WTC11 (cell line): ENCODE measurements around the gene ASPHD2. TPM values are rescaled to one million over a fixed set of nuclear protein-coding genes. Genes with fewer than 3 reads are reported as not detected.

Experiments used
- ATAC-seq: fragments of 200-7000 bp; cut with Tn5 transposase; 2 replicates; pipeline ENCODE4 v1.10.0; 2021; ENCODE audit warnings: mild to moderate bottlenecking, moderate library complexity
- CTCF ChIA-PET: fragments of 300-600 bp; sonication (Branson Sonifier 250); formaldehyde crosslinking; loops from one replicate; lab custom pipeline; 2021; ENCODE audit warnings: antibody characterized with exemption; lab: Charles Lee
- POLR2A ChIA-PET: fragments of 350-600 bp; sonication (Branson Sonifier 250); formaldehyde crosslinking; loops from one replicate; lab custom pipeline; 2021; ENCODE audit warnings: antibody characterized with exemption; lab: Charles Lee
- DNase-seq: peaks from one replicate; pipeline ENCODE4 v3.0.0; 2021; ENCODE audit warnings: low spot score
- H3K27ac Mint-ChIP-seq: 2 replicates; pipeline ENCODE4 v1.8.0; 2021; ENCODE audit warnings: mixed read lengths
- H3K27me3 Mint-ChIP-seq: 2 replicates; pipeline ENCODE4 v1.8.0; 2021; ENCODE audit warnings: low read depth, mild to moderate bottlenecking, moderate library complexity, mixed read lengths
- H3K36me3 Mint-ChIP-seq: 2 replicates; pipeline ENCODE4 v1.8.0; 2021; ENCODE audit warnings: mixed read lengths
- H3K4me1 Mint-ChIP-seq: 2 replicates; pipeline ENCODE4 v1.8.0; 2022; ENCODE audit warnings: mixed read lengths
- H3K4me3 Mint-ChIP-seq: 2 replicates; pipeline ENCODE4 v1.8.0; 2021; ENCODE audit warnings: mild to moderate bottlenecking, moderate library complexity, mixed read lengths
- H3K9me3 Mint-ChIP-seq: 2 replicates; pipeline ENCODE4 v1.8.0; 2021; ENCODE audit warnings: mixed read lengths
- ATF3 ChIP-seq: sonication (generic); formaldehyde crosslinking; conservative IDR thresholded peaks from 2 replicates; pipeline ENCODE4 v1.8.1; 2022; ENCODE audit warnings: mild to moderate bottlenecking, missing genetic modification reagents
- ATF6 ChIP-seq: sonication (generic); formaldehyde crosslinking; IDR thresholded peaks from 2 replicates; pipeline ENCODE4 v1.8.1; 2023; ENCODE audit warnings: mild to moderate bottlenecking, missing genetic modification reagents
- CBFB ChIP-seq: sonication (generic); formaldehyde crosslinking; IDR thresholded peaks from 2 replicates; pipeline ENCODE4 v1.8.1; 2022; ENCODE audit warnings: mild to moderate bottlenecking, low read depth, missing genetic modification reagents
- CTCF ChIP-seq: fragments of 200-600 bp; IDR thresholded peaks from 2 replicates; pipeline ENCODE4 v1.8.0; 2022; ENCODE audit warnings: antibody characterized with exemption
- E2F5 ChIP-seq: sonication (generic); formaldehyde crosslinking; IDR thresholded peaks from 2 replicates; pipeline ENCODE4 v1.8.1; 2022; ENCODE audit warnings: mild to moderate bottlenecking, moderate library complexity, missing genetic modification reagents
- HMGXB4 ChIP-seq: sonication (generic); formaldehyde crosslinking; IDR thresholded peaks from 2 replicates; pipeline ENCODE4 v1.8.1; 2023; ENCODE audit warnings: mild to moderate bottlenecking, moderate library complexity, missing genetic modification reagents
- NR3C1 ChIP-seq: sonication (generic); formaldehyde crosslinking; conservative IDR thresholded peaks from 2 replicates; pipeline ENCODE4 v1.8.1; 2023; ENCODE audit warnings: low read depth, mild to moderate bottlenecking, missing genetic modification reagents
- PRRX2 ChIP-seq: fragments of 250-450 bp; sonication (Bioruptor Pico); IDR thresholded peaks from 2 replicates; pipeline ENCODE4 v1.8.0; 2021; ENCODE audit warnings: mild to moderate bottlenecking
- RORB ChIP-seq: fragments of 250-450 bp; sonication (Bioruptor Pico); IDR thresholded peaks from 2 replicates; pipeline ENCODE4 v1.9.0; 2021; ENCODE audit warnings: mild to moderate bottlenecking
- TCF7 ChIP-seq: sonication (generic); formaldehyde crosslinking; IDR thresholded peaks from 2 replicates; pipeline ENCODE4 v1.8.0; 2022; ENCODE audit warnings: mild to moderate bottlenecking, low read depth, missing genetic modification reagents, moderate library complexity
- ZNF138 ChIP-seq: sonication (generic); formaldehyde crosslinking; conservative IDR thresholded peaks from 2 replicates; pipeline ENCODE4 v1.8.1; 2022; ENCODE audit warnings: mild to moderate bottlenecking, moderate library complexity, missing genetic modification reagents
- ZNF219 ChIP-seq: sonication (generic); formaldehyde crosslinking; IDR thresholded peaks from 2 replicates; pipeline ENCODE4 v1.8.0; 2023; ENCODE audit warnings: missing genetic modification reagents, mild to moderate bottlenecking, borderline replicate concordance
- ZNF396 ChIP-seq: fragments of 250-450 bp; sonication (Bioruptor Pico); IDR thresholded peaks from 2 replicates; pipeline ENCODE4 v1.8.0; 2021; ENCODE audit warnings: mild to moderate bottlenecking, moderate library complexity, borderline replicate concordance
- ZSCAN18 ChIP-seq: fragments of 250-450 bp; sonication (Bioruptor Pico); IDR thresholded peaks from 2 replicates; pipeline ENCODE4 v2.1.2; 2022; ENCODE audit warnings: mild to moderate bottlenecking, moderate library complexity
- total RNA-seq: library from RNA; stranded (reverse); gene quantifications from 3 replicates; pipeline ENCODE4 v1.2.3, GENCODE V29; 2021
- TF ChIP-seq, protein P1 (sequence below): sonication (generic); formaldehyde crosslinking; IDR thresholded peaks from 2 replicates; pipeline ENCODE4 v1.8.0; 2023; ENCODE audit warnings: missing genetic modification reagents, mild to moderate bottlenecking, borderline replicate concordance
- TF ChIP-seq, protein P2 (sequence below): sonication (generic); formaldehyde crosslinking; IDR thresholded peaks from 2 replicates; pipeline ENCODE4 v1.8.1; 2022; ENCODE audit warnings: low read depth, missing genetic modification reagents, borderline replicate concordance
- TF ChIP-seq, protein P3 (sequence below): sonication (generic); formaldehyde crosslinking; IDR thresholded peaks from 2 replicates; pipeline ENCODE4 v1.8.0; 2022; ENCODE audit warnings: mild to moderate bottlenecking, missing genetic modification reagents

Gene ASPHD2
- total RNA-seq, 1 experiment from 2014 or later, result 7.1 TPM

DNA sequence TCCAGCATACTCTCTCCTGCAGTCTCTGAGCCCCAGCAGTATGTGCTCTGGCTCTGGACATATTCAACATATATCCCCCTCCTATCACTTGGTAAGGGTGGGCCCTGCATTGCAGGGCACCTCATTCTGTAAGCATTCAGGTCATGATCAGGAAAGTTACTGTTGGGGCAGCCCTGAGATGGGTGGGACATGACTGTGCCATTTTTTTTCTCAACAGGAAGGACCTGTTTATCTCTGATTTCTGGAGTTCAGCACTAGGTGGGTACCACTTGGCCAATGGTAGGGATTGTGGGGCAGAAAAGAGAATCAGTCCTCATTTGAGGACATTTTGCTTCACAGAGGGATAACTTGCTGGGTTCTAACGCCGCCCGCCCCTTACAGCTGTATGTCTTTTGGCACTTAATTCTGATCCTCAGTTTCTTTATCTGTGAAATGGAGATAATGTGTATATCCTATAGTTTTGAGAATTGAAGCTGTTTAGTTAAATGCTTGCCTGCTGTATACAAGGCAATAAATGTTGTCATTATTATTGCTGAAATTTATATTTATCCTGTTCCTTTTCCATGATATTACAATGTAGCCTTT, 56.8 kb downstream of the ASPHD2 start (continued):
- TF ChIP-seq, protein P1, sequence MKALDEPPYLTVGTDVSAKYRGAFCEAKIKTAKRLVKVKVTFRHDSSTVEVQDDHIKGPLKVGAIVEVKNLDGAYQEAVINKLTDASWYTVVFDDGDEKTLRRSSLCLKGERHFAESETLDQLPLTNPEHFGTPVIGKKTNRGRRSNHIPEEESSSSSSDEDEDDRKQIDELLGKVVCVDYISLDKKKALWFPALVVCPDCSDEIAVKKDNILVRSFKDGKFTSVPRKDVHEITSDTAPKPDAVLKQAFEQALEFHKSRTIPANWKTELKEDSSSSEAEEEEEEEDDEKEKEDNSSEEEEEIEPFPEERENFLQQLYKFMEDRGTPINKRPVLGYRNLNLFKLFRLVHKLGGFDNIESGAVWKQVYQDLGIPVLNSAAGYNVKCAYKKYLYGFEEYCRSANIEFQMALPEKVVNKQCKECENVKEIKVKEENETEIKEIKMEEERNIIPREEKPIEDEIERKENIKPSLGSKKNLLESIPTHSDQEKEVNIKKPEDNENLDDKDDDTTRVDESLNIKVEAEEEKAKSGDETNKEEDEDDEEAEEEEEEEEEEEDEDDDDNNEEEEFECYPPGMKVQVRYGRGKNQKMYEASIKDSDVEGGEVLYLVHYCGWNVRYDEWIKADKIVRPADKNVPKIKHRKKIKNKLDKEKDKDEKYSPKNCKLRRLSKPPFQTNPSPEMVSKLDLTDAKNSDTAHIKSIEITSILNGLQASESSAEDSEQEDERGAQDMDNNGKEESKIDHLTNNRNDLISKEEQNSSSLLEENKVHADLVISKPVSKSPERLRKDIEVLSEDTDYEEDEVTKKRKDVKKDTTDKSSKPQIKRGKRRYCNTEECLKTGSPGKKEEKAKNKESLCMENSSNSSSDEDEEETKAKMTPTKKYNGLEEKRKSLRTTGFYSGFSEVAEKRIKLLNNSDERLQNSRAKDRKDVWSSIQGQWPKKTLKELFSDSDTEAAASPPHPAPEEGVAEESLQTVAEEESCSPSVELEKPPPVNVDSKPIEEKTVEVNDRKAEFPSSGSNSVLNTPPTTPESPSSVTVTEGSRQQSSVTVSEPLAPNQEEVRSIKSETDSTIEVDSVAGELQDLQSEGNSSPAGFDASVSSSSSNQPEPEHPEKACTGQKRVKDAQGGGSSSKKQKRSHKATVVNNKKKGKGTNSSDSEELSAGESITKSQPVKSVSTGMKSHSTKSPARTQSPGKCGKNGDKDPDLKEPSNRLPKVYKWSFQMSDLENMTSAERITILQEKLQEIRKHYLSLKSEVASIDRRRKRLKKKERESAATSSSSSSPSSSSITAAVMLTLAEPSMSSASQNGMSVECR (CRISPR knock-in tag), result no peak
- TF ChIP-seq ZNF138 (CRISPR knock-in tag) (no peak), TCF7 (CRISPR knock-in tag) (no peak), ATF6 (no peak), HMGXB4 (CRISPR knock-in tag) (no peak)

DNA sequence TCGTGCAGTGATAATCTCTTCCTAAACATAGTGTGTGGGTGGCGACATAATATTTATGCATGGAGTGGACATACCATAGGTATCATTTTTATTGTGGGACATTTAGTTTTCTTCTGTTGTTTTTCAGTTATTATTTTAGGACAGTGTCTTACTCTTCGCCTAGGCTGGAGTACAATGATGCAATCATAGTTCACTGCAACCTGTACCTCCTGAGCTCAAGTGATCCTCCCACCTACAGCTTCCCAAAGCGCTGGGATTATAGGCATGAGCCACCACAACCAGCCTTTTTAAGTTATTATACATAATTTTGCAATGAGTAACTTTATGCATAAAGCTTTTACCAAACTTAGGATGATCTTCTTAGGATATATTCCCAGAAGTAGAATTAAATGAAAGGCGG, 57.3 kb downstream of the ASPHD2 start:
- Mint-ChIP-seq H3K36me3 (peaks cover 39% of the 10 kb centered on the region), H3K27me3 (no peaks in the 10 kb centered on the region), H3K4me3 (no peak overlapping the region), H3K27ac (no peak overlapping the region), H3K4me1 (peaks cover 27% of the 10 kb centered on the region), H3K9me3 (no peaks in the 10 kb centered on the region)
- ChIA-PET CTCF (interaction anchor here (0.9 kb wide), 1 partner anchor 17 kb away, joined by 3 read pairs; no protein-coding TSS in a partner anchor), POLR2A (no interaction called here)
- no peak for ATAC-seq
- no peak for DNase-seq
- TF ChIP-seq ZSCAN18 (CRISPR knock-in tag) (no peak), TCF7 (CRISPR knock-in tag) (no peak), ZNF396 (CRISPR knock-in tag) (no peak), NR3C1 (no peak), RORB (CRISPR knock-in tag) (no peak), ZNF219 (CRISPR knock-in tag) (no peak), PRRX2 (CRISPR knock-in tag) (no peak), ATF3 (CRISPR knock-in tag) (no peak), E2F5 (no peak), CBFB (CRISPR knock-in tag) (no peak), CTCF (no peak)
- TF ChIP-seq, protein P2, sequence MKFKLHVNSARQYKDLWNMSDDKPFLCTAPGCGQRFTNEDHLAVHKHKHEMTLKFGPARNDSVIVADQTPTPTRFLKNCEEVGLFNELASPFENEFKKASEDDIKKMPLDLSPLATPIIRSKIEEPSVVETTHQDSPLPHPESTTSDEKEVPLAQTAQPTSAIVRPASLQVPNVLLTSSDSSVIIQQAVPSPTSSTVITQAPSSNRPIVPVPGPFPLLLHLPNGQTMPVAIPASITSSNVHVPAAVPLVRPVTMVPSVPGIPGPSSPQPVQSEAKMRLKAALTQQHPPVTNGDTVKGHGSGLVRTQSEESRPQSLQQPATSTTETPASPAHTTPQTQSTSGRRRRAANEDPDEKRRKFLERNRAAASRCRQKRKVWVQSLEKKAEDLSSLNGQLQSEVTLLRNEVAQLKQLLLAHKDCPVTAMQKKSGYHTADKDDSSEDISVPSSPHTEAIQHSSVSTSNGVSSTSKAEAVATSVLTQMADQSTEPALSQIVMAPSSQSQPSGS, result no peak
- TF ChIP-seq, protein P3, sequence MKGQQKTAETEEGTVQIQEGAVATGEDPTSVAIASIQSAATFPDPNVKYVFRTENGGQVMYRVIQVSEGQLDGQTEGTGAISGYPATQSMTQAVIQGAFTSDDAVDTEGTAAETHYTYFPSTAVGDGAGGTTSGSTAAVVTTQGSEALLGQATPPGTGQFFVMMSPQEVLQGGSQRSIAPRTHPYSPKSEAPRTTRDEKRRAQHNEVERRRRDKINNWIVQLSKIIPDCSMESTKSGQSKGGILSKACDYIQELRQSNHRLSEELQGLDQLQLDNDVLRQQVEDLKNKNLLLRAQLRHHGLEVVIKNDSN (CRISPR knock-in tag), result no peak
